Neural progenitor cell (in vitro differentiated cells): ENCODE measurements around the gene TSPEAR.
"Not testable (repeated sequence)": the region's sequence is repeated elsewhere in the genome, so short reads cannot be mapped to it uniquely, and the experiment has no call there.

Experiments
- CTCF ChIP-seq: fragments of 200-600 bp; sonication (generic); IDR thresholded peaks from 2 replicates; pipeline ENCODE4 v1.5.1; 2017; ENCODE audit warnings: antibody characterized with exemption, mild to moderate bottlenecking
- EZH2phosphoT487 ChIP-seq: fragments of 200-600 bp; sonication (generic); IDR thresholded peaks from 2 replicates; pipeline ENCODE4 v1.6.1; 2017; ENCODE audit warnings: antibody characterized with exemption

DNA sequence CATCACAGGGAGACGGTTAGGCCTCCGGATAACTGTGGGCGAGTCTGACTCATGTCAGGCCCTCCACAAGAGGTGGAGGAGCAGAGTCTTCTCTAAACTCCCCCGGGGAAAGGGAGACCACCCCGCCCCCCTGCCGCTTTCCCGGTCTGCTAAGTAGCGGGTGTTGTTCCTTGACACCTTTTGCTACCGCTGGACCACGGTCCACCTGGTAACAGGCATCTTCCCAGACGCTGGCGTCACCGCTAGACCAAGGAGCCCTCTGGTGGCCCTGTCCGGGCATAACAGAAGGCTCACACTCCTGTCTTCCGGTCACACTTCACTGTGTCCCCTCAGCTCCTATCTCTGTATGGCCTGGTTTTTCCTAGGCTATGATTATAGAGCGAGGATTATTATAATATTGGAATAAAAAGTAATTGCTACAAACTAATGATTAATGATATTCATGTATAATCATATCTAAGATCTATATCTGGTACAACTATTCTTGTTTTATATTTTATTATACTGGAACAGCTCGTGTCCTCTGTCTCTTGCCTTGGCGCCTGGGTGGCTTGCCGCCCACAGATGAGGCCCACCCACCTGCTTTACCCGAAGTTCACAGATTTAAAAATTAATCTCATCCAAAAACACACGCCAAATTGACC, 231.7 kb downstream of the TSPEAR start:
- not testable (repeated sequence) for TF ChIP-seq EZH2phosphoT487
- peak; percentile 71 for TF ChIP-seq CTCF
